IgD-negative memory B cell (primary cell): ENCODE results near the gene TYW1B. TPM values are rescaled to one million over a fixed set of nuclear protein-coding genes. Genes with fewer than 3 reads are reported as not detected.
"Not testable (repeated sequence)": the region's sequence is repeated elsewhere in the genome, so short reads cannot be mapped to it uniquely, and the experiment has no call there.

Experiments used
- H3K27ac Mint-ChIP-seq, 3 donors: one replicate each; pipeline ENCODE4 v1.8.0; 2020 to 2022; ENCODE audit warnings: mild to moderate bottlenecking in 3 of 3, mixed read lengths in 3 of 3, moderate library complexity in 1 of 3
- H3K27me3 Mint-ChIP-seq: one replicate; pipeline ENCODE4 v1.8.0; 2021; ENCODE audit warnings: mixed read lengths
- H3K36me3 Mint-ChIP-seq: one replicate; pipeline ENCODE4 v1.8.0; 2020; ENCODE audit warnings: mild to moderate bottlenecking, mixed read lengths
- H3K4me1 Mint-ChIP-seq, 3 donors: one replicate each; pipeline ENCODE4 v1.8.0; 2020 to 2022; ENCODE audit warnings: mixed read lengths in 3 of 3, mild to moderate bottlenecking in 1 of 3
- H3K4me3 Mint-ChIP-seq, 4 donors: one replicate each; pipeline ENCODE4 v1.8.0; 2020 to 2022; ENCODE audit warnings: mild to moderate bottlenecking in 4 of 4, mixed read lengths in 4 of 4, moderate library complexity in 3 of 4
- H3K9me3 Mint-ChIP-seq, 3 donors: one replicate each; pipeline ENCODE4 v1.8.0; 2020 to 2021; ENCODE audit warnings: mixed read lengths in 3 of 3, mild to moderate bottlenecking in 1 of 3
- polyA plus RNA-seq: library from polyadenylated mRNA; unstranded; fragments of 300-500 nt; fragmentation: Illumina TruSeq; gene quantifications from one replicate; pipeline ENCODE4 v1.2.3, GENCODE V29; 2021

The TYW1B gene
- polyA plus RNA-seq, 1 donor from 2014 or later, result 3.6 TPM

- H3K27me3 Mint-ChIP-seq, H3K4me1 Mint-ChIP-seq, H3K9me3 Mint-ChIP-seq, H3K27ac Mint-ChIP-seq, H3K36me3 Mint-ChIP-seq, H3K4me3 Mint-ChIP-seq: not testable (repeated sequence)
Observed at GRCh38 chr7:72648574-72648973, 179.4 kb downstream of the TYW1B start.

- H3K27ac Mint-ChIP-seq, H3K4me3 Mint-ChIP-seq, H3K27me3 Mint-ChIP-seq, H3K4me1 Mint-ChIP-seq, H3K9me3 Mint-ChIP-seq: not testable (repeated sequence)
- H3K36me3 Mint-ChIP-seq, result peaks cover 10% of the 10 kb centered on the region
Observed at GRCh38 chr7:72643708-72644107, 184.3 kb downstream of the TYW1B start.

GRCh38 chr7:72641485-72642248 lies 186.3 kb downstream of the TYW1B start:
- not testable (repeated sequence) for H3K27ac Mint-ChIP-seq, H3K36me3 Mint-ChIP-seq, H3K4me1 Mint-ChIP-seq, H3K4me3 Mint-ChIP-seq, H3K27me3 Mint-ChIP-seq, H3K9me3 Mint-ChIP-seq

- not testable (repeated sequence) for H3K27ac Mint-ChIP-seq, H3K27me3 Mint-ChIP-seq, H3K9me3 Mint-ChIP-seq
Observed at GRCh38 chr7:72640740-72641139, 187.3 kb downstream of the TYW1B start.

GRCh38 chr7:72635273-72635908 lies 192.6 kb downstream of the TYW1B start:
- not testable (repeated sequence) for H3K4me3 Mint-ChIP-seq, H3K36me3 Mint-ChIP-seq, H3K4me1 Mint-ChIP-seq, H3K27ac Mint-ChIP-seq, H3K9me3 Mint-ChIP-seq, H3K27me3 Mint-ChIP-seq

More at GRCh38 chr7:72640740-72641139, 187.3 kb downstream of the TYW1B start:
- not testable (repeated sequence) for H3K4me1 Mint-ChIP-seq, H3K4me3 Mint-ChIP-seq, H3K36me3 Mint-ChIP-seq

- H3K27ac Mint-ChIP-seq, H3K36me3 Mint-ChIP-seq, H3K4me3 Mint-ChIP-seq: not testable (repeated sequence)
Observed at GRCh38 chr7:72632765-72633292, 195.2 kb downstream of the TYW1B start.

GRCh38 chr7:72628375-72628774 lies 199.6 kb downstream of the TYW1B start:
- H3K36me3 Mint-ChIP-seq, result peaks cover 11% of the 10 kb centered on the region
- not testable (repeated sequence) for H3K27ac Mint-ChIP-seq, H3K27me3 Mint-ChIP-seq

More at GRCh38 chr7:72632765-72633292, 195.2 kb downstream of the TYW1B start:
- not testable (repeated sequence) for H3K27me3 Mint-ChIP-seq, H3K4me1 Mint-ChIP-seq, H3K9me3 Mint-ChIP-seq

GRCh38 chr7:72626428-72627011 lies 201.5 kb downstream of the TYW1B start:
- H3K4me3 Mint-ChIP-seq, H3K27me3 Mint-ChIP-seq, H3K9me3 Mint-ChIP-seq, H3K27ac Mint-ChIP-seq, H3K36me3 Mint-ChIP-seq, H3K4me1 Mint-ChIP-seq: not testable (repeated sequence)

More at GRCh38 chr7:72628375-72628774, 199.6 kb downstream of the TYW1B start:
- H3K4me3 Mint-ChIP-seq, H3K9me3 Mint-ChIP-seq, H3K4me1 Mint-ChIP-seq: not testable (repeated sequence)

GRCh38 chr7:72625721-72626423 lies 202.1 kb downstream of the TYW1B start:
- H3K27me3 Mint-ChIP-seq, H3K4me1 Mint-ChIP-seq, H3K4me3 Mint-ChIP-seq, H3K9me3 Mint-ChIP-seq: not testable (repeated sequence)
- Mint-ChIP-seq H3K36me3 (peaks cover 11% of the 10 kb centered on the region), H3K27ac (peak overlapping the region in 1 of 3 donors; percentile 19)

GRCh38 chr7:72622532-72622931 lies 205.5 kb downstream of the TYW1B start:
- peak overlapping the region in 1 of 3 donors; percentile 39 for H3K27ac Mint-ChIP-seq

GRCh38 chr7:72621761-72622187 lies 206.2 kb downstream of the TYW1B start:
- H3K27ac Mint-ChIP-seq, H3K4me3 Mint-ChIP-seq, H3K36me3 Mint-ChIP-seq, H3K9me3 Mint-ChIP-seq, H3K27me3 Mint-ChIP-seq, H3K4me1 Mint-ChIP-seq: not testable (repeated sequence)

More at GRCh38 chr7:72622532-72622931, 205.5 kb downstream of the TYW1B start:
- no peak overlapping the region for H3K4me3 Mint-ChIP-seq
- no peaks in the 10 kb centered on the region for H3K27me3 Mint-ChIP-seq
- peaks cover 0 to 1% (median 0%) of the 10 kb centered on the region in 3 donors for H3K4me1 Mint-ChIP-seq
- H3K9me3 Mint-ChIP-seq, result no peaks in the 10 kb centered on the region
- H3K36me3 Mint-ChIP-seq, result peaks cover 4% of the 10 kb centered on the region

- not testable (repeated sequence) for H3K4me1 Mint-ChIP-seq, H3K4me3 Mint-ChIP-seq, H3K9me3 Mint-ChIP-seq, H3K27me3 Mint-ChIP-seq, H3K36me3 Mint-ChIP-seq, H3K27ac Mint-ChIP-seq
Observed at GRCh38 chr7:72620923-72621322, 207.1 kb downstream of the TYW1B start.

- H3K4me3 Mint-ChIP-seq, H3K4me1 Mint-ChIP-seq, H3K27me3 Mint-ChIP-seq, H3K27ac Mint-ChIP-seq, H3K9me3 Mint-ChIP-seq: not testable (repeated sequence)
- peaks cover 13% of the 10 kb centered on the region for H3K36me3 Mint-ChIP-seq
Observed at GRCh38 chr7:72618435-72619180, 209.4 kb downstream of the TYW1B start.

- not testable (repeated sequence) for H3K4me3 Mint-ChIP-seq, H3K27ac Mint-ChIP-seq, H3K4me1 Mint-ChIP-seq, H3K27me3 Mint-ChIP-seq, H3K9me3 Mint-ChIP-seq
- peaks cover 11% of the 10 kb centered on the region for H3K36me3 Mint-ChIP-seq
Observed at GRCh38 chr7:72609761-72610160, 218.2 kb downstream of the TYW1B start.

GRCh38 chr7:72607988-72608387 lies 220.0 kb downstream of the TYW1B start:
- not testable (repeated sequence) for H3K4me3 Mint-ChIP-seq, H3K27ac Mint-ChIP-seq, H3K9me3 Mint-ChIP-seq, H3K27me3 Mint-ChIP-seq, H3K4me1 Mint-ChIP-seq
- peaks cover 11% of the 10 kb centered on the region for H3K36me3 Mint-ChIP-seq
